ENCODE measurements around the gene TGFBR3. TPM values are rescaled to one million over a fixed set of nuclear protein-coding genes. Genes with fewer than 3 reads are reported as not detected.

Gene TGFBR3
- total and polyA plus RNA-seq, 2 of the 4 experiments (the other 2 are of a cell fraction): 3.0 to 11.3 TPM

- Histone ChIP-seq H3K14ac (replicated peaks; ENCODE audit: low read depth, low read length) (no peak overlapping the region), H3K4ac (ENCODE audit: low read depth, low read length) (no peak overlapping the region), H4K20me1 (ENCODE audit: insufficient read depth, low read length) (peaks cover 12% of the 10 kb centered on the region), H3K4me3 (ENCODE audit: insufficient read depth, low read depth, low read length) (no peak overlapping the region), H4K8ac (ENCODE audit: low read depth in 2 of 2, low read length in 2 of 2) (no peak overlapping the region), H3K56ac (ENCODE audit: extremely low read depth, insufficient read depth, low read length) (no peak overlapping the region), H3K18ac (ENCODE audit: low read depth, low read length) (no peak overlapping the region), H4K91ac (ENCODE audit: insufficient read depth, low read depth, low read length) (no peak overlapping the region), H2AK5ac (ENCODE audit: low read depth, low read length) (no peak overlapping the region), H3K23ac (ENCODE audit: low read depth, low read length) (no peak overlapping the region), H2BK15ac (ENCODE audit: low read depth, low read length) (no peak overlapping the region), H2AK9ac (replicated peaks; ENCODE audit: low read depth, low read length, poor library complexity) (no peak overlapping the region), H2AFZ (replicated peaks; ENCODE audit: low read length, poor library complexity) (no peak overlapping the region), H3K9me3 (ENCODE audit: control insufficient read depth, insufficient read depth, low read length) (no peaks in the 10 kb centered on the region), H2BK20ac (ENCODE audit: low read depth, low read length) (no peak overlapping the region), H3K9me1 (ENCODE audit: insufficient read depth, low read length) (peaks cover 10% of the 10 kb centered on the region), H2BK5ac (ENCODE audit: low read depth, low read length, poor library complexity, severe bottlenecking) (no peak overlapping the region), H4K5ac (ENCODE audit: low read depth, low read length) (no peak overlapping the region), H3K9ac (ENCODE audit: low read depth, low read length) (no peak overlapping the region), H3K27ac (ENCODE audit: insufficient read depth, low read length) (no peak overlapping the region), H3K4me2 (ENCODE audit: low read depth, low read length) (no peak overlapping the region), H3K27me3 (ENCODE audit: control insufficient read depth, insufficient read depth, low read length) (peaks cover 1% of the 10 kb centered on the region), H2BK120ac (ENCODE audit: low read depth, low read length) (no peak overlapping the region), H3K79me1 (ENCODE audit: low read depth in 1 of 2, low read length in 2 of 2) (peaks cover 15 to 32% of the 10 kb centered on the region in 2 experiments; a peak in 3 of 4 replicates), H3K36me3 (ENCODE audit: control insufficient read depth, insufficient read depth, low read length) (no peaks in the 10 kb centered on the region), H3K4me1 (ENCODE audit: control insufficient read depth, insufficient read depth, low read length) (peaks cover 9% of the 10 kb centered on the region)
- ChIA-PET CTCF (no interaction called here), POLR2A (ENCODE audit: unreplicated experiment) (no interaction called here)
- 100% methylated on average over 1 of the region's 5 CpGs; no CpG with 5 or more reads in 1 of the 2 experiments for WGBS, 2 experiments (ENCODE audit: extremely low coverage in 2 of 2, insufficient read length in 1 of 2)
- dilution Hi-C loops (cut with HindIII; ENCODE audit: low sequenced_read_pairs, unreplicated experiment): no loop called here
- DNase-seq (no peak), ATAC-seq (ENCODE audit: low read depth) (no peak)
- intact Hi-C loops (cut with micrococcal nuclease): no loop called here
- in situ Hi-C loops (cut with MboI; ENCODE audit: low sequenced_read_pairs): no loop called here
- BruUV-seq (replicated peaks): no TSS peak
- TF ChIP-seq RFX5 (IDR thresholded peaks at IDR 0.05; ENCODE audit: low read depth, low read length): no peak
- TF ChIP-seq BHLHE40 (IDR thresholded peaks at IDR 0.05; ENCODE audit: low read depth, low read length): no peak
- no peak for TF ChIP-seq CEBPB (IDR thresholded peaks at IDR 0.05; ENCODE audit: low read depth, low read length)
- TF ChIP-seq MAZ (IDR thresholded peaks at IDR 0.05; ENCODE audit: borderline replicate concordance, low read depth, low read length): no peak
- no peak for TF ChIP-seq RAD21 (IDR thresholded peaks at IDR 0.05; ENCODE audit: low read length)
- no peak for TF ChIP-seq RCOR1 (IDR thresholded peaks at IDR 0.05; ENCODE audit: insufficient replicate concordance, low read length)
- no peak for TF ChIP-seq CHD1 (IDR thresholded peaks at IDR 0.05; ENCODE audit: low read depth, low read length)
- no peak for TF ChIP-seq POLR2A (IDR thresholded peaks at IDR 0.05; ENCODE audit: low read depth, low read length)
- TF ChIP-seq USF2 (IDR thresholded peaks at IDR 0.05; ENCODE audit: low read depth, low read length): no peak
- TF ChIP-seq NFE2L2 (IDR thresholded peaks at IDR 0.05; ENCODE audit: low read depth, low read length): no peak
These were observed 9.9 kb downstream of the TGFBR3 start for GRCh38 chr1:91876040-91876470.
